ENCODE data around the gene UNC5B.
A peak's percentile ranks its signal among the peaks of the same experiment; 100 is the strongest.

Gene UNC5B

DNA sequence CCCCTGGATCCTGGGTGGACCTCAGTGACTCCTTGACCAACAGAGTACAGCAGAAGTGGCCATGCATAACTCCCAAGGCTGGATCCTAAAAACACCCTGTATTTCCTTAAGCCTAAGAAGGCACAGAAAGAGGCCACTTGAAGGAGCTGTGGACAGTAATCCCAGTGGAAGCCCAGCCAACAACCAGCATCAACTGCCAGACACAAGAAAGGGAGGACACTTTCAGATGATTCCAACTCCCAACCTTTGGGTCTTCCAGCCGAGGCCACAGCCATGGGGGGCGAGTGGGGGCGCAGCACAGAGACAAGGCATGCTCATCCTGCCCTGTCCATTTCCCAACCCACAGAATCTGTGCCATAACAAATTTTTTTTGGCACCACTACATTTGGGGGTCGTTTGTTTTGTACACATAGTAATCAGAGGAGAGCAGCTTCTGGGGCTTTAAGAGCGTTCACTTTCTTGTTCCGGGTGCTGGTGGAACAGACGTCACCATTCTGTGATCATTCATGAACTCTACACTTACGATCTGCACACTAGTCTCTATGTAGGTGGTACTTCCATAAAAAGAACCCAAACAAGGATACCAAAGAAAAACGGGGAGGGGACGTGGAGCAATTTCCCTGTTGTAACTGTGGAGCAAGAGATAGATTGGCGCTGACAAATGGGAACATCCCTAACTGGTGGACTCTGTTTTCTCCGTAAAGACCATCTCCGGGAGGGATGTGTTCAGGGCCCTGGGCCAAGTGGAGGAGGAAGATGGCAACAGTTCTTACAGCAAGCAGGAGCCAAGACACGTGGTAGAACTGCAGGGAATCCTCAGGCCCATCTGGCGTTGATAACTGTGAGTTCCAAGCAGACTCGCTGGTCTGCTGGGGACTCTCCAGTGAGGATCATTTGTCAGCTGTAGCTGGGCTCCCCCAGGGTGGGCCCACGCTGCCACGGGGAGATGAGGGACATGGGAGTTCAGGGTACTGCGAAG lies 100.7 kb downstream of the UNC5B start:
- no peak for ATAC-seq (ENCODE audit: insufficient read depth, low read depth)
- no peak for DNase-seq
- H3K4me1 ChIP-seq (ENCODE audit: insufficient read depth, low read length) = peaks cover 34% of the 10 kb centered on the region

DNA sequence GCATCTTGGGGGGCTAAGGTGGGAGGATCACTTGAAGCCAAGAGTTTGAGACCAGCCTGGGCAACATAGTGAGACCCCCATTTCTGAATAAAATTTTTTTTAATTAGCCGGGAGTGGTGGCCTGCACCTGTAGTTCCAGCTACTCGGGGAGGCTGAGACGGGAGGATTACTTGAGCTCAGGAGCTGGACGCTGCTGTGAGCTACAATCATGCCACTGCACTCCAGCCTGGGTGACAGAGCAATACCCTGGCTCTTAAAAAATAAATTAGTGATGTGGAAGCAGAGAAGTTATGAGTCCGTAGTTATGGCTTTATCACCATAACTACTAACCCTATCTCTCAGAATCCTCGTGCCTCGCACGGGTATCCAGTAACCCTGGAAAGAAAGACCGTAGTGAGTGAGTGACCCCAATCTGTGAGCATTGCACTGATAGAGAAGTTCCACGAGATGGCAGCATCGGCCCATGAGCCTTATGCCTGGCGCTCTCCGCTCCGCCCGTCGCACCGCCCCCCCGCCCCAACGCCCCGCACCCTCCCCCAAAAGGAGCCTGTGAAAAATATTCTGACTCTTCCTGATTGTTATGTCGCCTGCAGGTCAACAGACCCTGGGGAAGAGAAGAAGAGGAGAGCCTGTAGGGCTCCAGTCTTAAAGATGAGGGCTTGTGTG lies 101.8 kb downstream of the UNC5B start:
- H3K4me2 ChIP-seq (ENCODE audit: insufficient read depth, low read length) = peak overlapping the region; percentile 51
- peak overlapping the region; percentile 22; the same call in 1 of the 2 replicates for H3K9ac ChIP-seq (ENCODE audit: low read depth, low read length)
- peak; percentile 62 for ATAC-seq (ENCODE audit: insufficient read depth, low read depth)
- H3K27me3 ChIP-seq (ENCODE audit: insufficient read depth, low read length, poor library complexity) = peaks cover 7% of the 10 kb centered on the region
- H3K36me3 ChIP-seq (ENCODE audit: insufficient read depth, low read length) = no peaks in the 10 kb centered on the region
- H2AFZ ChIP-seq (ENCODE audit: low read depth, low read length) = peak overlapping the region; percentile 60
- no peaks in the 10 kb centered on the region for H4K20me1 ChIP-seq (ENCODE audit: insufficient read depth, low read length)
- H3K4me1 ChIP-seq (ENCODE audit: insufficient read depth, low read length) = peaks cover 41% of the 10 kb centered on the region
- peak overlapping the region; percentile 37 for H3K27ac ChIP-seq (ENCODE audit: low read length)
- peak overlapping the region in 1 of 2 experiments; percentile 31; a peak in 2 of 4 replicates for H3K4me3 ChIP-seq (ENCODE audit: low read depth in 1 of 2, low read length in 2 of 2)
- H3K79me2 ChIP-seq (ENCODE audit: insufficient read depth, low read length) = no peaks in the 10 kb centered on the region
- H3K9me3 ChIP-seq (ENCODE audit: insufficient read depth, low read length, severe bottlenecking) = no peaks in the 10 kb centered on the region
- TF ChIP-seq, protein P1, sequence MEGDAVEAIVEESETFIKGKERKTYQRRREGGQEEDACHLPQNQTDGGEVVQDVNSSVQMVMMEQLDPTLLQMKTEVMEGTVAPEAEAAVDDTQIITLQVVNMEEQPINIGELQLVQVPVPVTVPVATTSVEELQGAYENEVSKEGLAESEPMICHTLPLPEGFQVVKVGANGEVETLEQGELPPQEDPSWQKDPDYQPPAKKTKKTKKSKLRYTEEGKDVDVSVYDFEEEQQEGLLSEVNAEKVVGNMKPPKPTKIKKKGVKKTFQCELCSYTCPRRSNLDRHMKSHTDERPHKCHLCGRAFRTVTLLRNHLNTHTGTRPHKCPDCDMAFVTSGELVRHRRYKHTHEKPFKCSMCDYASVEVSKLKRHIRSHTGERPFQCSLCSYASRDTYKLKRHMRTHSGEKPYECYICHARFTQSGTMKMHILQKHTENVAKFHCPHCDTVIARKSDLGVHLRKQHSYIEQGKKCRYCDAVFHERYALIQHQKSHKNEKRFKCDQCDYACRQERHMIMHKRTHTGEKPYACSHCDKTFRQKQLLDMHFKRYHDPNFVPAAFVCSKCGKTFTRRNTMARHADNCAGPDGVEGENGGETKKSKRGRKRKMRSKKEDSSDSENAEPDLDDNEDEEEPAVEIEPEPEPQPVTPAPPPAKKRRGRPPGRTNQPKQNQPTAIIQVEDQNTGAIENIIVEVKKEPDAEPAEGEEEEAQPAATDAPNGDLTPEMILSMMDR (IDR thresholded peaks at IDR 0.05; ENCODE audit: borderline replicate concordance, extremely low read depth, low read length, poor library complexity, severe bottlenecking) = peak; percentile 84
- TF ChIP-seq EZH2 (IDR thresholded peaks at IDR 0.05; ENCODE audit: borderline replicate concordance, low read depth, low read length, severe bottlenecking) = no peak
- DNase-seq = peak; percentile 63

More for the DNA sequence above, 100.7 kb downstream of the UNC5B start:
- H3K79me2 ChIP-seq (ENCODE audit: insufficient read depth, low read length) = no peaks in the 10 kb centered on the region
- no peak for TF ChIP-seq EZH2 (IDR thresholded peaks at IDR 0.05; ENCODE audit: borderline replicate concordance, low read depth, low read length, severe bottlenecking)
- TF ChIP-seq, protein P1 (IDR thresholded peaks at IDR 0.05; ENCODE audit: borderline replicate concordance, extremely low read depth, low read length, poor library complexity, severe bottlenecking) = no peak
- no peak overlapping the region for H3K27ac ChIP-seq (ENCODE audit: low read length)
- H3K36me3 ChIP-seq (ENCODE audit: insufficient read depth, low read length) = no peaks in the 10 kb centered on the region
- H4K20me1 ChIP-seq (ENCODE audit: insufficient read depth, low read length) = no peaks in the 10 kb centered on the region
- no peaks in the 10 kb centered on the region for H3K9me3 ChIP-seq (ENCODE audit: insufficient read depth, low read length, severe bottlenecking)
- no peak overlapping the region for H2AFZ ChIP-seq (ENCODE audit: low read depth, low read length)
- H3K9ac ChIP-seq (ENCODE audit: low read depth, low read length) = no peak overlapping the region
- H3K4me2 ChIP-seq (ENCODE audit: insufficient read depth, low read length) = no peak overlapping the region
- H3K27me3 ChIP-seq (ENCODE audit: insufficient read depth, low read length, poor library complexity) = peaks cover 7% of the 10 kb centered on the region
- H3K4me3 ChIP-seq (ENCODE audit: low read depth in 1 of 2, low read length in 2 of 2) = no peak overlapping the region

DNA sequence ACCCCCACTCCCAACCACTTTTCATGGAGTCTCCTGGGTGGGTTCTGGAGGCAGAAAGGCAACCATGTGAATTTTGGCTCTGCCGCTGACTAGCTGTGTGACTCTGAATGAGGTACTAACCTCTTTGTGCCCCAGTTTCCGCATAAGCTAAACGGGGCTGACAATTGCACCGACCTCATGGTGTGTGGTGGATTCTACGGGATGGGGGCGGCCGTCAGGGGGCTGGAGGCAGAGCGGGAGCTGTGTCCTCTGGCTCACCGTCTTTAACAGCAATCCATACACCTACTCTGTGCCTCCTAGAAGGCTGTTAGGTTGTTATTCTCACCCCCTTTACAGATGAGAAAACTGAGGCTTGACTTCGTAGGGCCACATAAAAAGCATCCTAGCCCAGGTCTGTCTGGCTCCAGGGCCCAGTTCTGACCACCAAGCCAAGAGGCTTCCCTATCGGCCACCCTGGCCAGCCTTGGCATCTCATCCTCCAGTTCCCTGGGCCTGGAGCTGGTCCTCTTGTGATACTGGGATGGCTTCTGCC lies 102.4 kb downstream of the UNC5B start:
- Histone ChIP-seq H3K4me1 (ENCODE audit: insufficient read depth, low read length) (peaks cover 46% of the 10 kb centered on the region), H3K27ac (ENCODE audit: low read length) (peak overlapping the region; percentile 37), H2AFZ (ENCODE audit: low read depth, low read length) (peak overlapping the region; percentile 60), H3K4me2 (ENCODE audit: insufficient read depth, low read length) (peak overlapping the region; percentile 51), H3K36me3 (ENCODE audit: insufficient read depth, low read length) (no peaks in the 10 kb centered on the region), H3K27me3 (ENCODE audit: insufficient read depth, low read length, poor library complexity) (peaks cover 7% of the 10 kb centered on the region), H3K9me3 (ENCODE audit: insufficient read depth, low read length, severe bottlenecking) (no peaks in the 10 kb centered on the region), H3K9ac (ENCODE audit: low read depth, low read length) (peak overlapping the region; percentile 22; the same call in 1 of the 2 replicates), H3K4me3 (ENCODE audit: low read depth in 1 of 2, low read length in 2 of 2) (peak overlapping the region in 1 of 2 experiments; percentile 31; a peak in 2 of 4 replicates), H4K20me1 (ENCODE audit: insufficient read depth, low read length) (no peaks in the 10 kb centered on the region), H3K79me2 (ENCODE audit: insufficient read depth, low read length) (no peaks in the 10 kb centered on the region)
- DNase-seq (no peak), ATAC-seq (ENCODE audit: insufficient read depth, low read depth) (no peak)
- TF ChIP-seq, protein P1 (IDR thresholded peaks at IDR 0.05; ENCODE audit: borderline replicate concordance, extremely low read depth, low read length, poor library complexity, severe bottlenecking) = no peak
- TF ChIP-seq EZH2 (IDR thresholded peaks at IDR 0.05; ENCODE audit: borderline replicate concordance, low read depth, low read length, severe bottlenecking) = no peak
